ENCODE measurements around the gene PXMP4. TPM values are rescaled to one million over a fixed set of nuclear protein-coding genes. Genes with fewer than 3 reads are reported as not detected.

The PXMP4 gene
- total RNA-seq, 1 donor from 2014 or later, result 6.6 TPM

DNA sequence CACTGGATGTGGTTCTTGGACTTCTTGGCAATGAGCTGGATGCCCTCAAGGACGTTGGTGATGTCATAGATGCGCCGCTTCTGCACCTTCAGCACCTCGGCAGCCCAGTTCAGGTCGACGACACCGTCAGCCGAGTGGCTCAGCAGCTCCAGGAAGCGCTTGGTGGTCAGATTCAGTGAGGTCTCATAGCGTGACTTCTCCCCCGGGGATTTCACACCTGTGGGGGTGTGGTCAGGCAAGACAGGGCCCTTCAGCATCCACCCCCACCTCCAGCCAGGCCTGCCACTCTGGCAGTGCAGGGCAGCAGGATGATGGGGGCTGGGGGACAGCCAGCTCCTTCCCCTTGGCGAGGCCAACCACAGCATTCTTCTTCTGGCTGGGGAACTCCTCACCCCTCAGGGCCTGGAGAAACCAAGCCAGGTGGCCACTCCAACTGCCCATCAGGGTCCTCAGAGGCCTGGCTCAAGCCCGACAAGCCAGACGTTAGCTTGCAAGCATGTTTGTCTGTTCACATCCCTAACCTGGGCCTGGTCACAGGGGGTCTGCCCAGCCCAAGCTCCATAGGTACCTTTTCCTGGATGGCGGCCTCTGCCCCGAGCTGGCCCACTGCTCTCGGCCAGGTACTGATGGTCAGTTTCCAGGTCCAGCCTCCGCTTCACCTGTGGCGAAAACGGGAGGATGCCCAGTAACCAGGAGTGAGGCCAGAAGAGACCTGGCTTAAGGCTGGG, 40.2 kb downstream of the PXMP4 start:
- H3K9me3 ChIP-seq, result no peaks in the 10 kb centered on the region
- no peak overlapping the region for H3K27ac ChIP-seq
- intact Hi-C loops (cut with DNase I), result loop anchor here (10.0 kb wide), 1 partner anchor 55 kb away; the partner anchor contains the start of gene ZNF341
- peaks cover 24% of the 10 kb centered on the region for H3K4me1 ChIP-seq
- H3K36me3 ChIP-seq, result no peaks in the 10 kb centered on the region
- no peaks in the 10 kb centered on the region for H3K27me3 ChIP-seq
- no peak overlapping the region for H3K4me3 ChIP-seq
- no peak for DNase-seq (ENCODE audit: extremely low spot score in 2 of 2)
- TF ChIP-seq POLR2A (IDR thresholded peaks at IDR 0.05) (no peak), POLR2AphosphoS5 (IDR thresholded peaks at IDR 0.05; ENCODE audit: insufficient read depth in 1 of 2, low read depth in 1 of 2) (no peak)
- TF ChIP-seq, protein P1, sequence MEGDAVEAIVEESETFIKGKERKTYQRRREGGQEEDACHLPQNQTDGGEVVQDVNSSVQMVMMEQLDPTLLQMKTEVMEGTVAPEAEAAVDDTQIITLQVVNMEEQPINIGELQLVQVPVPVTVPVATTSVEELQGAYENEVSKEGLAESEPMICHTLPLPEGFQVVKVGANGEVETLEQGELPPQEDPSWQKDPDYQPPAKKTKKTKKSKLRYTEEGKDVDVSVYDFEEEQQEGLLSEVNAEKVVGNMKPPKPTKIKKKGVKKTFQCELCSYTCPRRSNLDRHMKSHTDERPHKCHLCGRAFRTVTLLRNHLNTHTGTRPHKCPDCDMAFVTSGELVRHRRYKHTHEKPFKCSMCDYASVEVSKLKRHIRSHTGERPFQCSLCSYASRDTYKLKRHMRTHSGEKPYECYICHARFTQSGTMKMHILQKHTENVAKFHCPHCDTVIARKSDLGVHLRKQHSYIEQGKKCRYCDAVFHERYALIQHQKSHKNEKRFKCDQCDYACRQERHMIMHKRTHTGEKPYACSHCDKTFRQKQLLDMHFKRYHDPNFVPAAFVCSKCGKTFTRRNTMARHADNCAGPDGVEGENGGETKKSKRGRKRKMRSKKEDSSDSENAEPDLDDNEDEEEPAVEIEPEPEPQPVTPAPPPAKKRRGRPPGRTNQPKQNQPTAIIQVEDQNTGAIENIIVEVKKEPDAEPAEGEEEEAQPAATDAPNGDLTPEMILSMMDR (IDR thresholded peaks at IDR 0.05), result no peak

DNA sequence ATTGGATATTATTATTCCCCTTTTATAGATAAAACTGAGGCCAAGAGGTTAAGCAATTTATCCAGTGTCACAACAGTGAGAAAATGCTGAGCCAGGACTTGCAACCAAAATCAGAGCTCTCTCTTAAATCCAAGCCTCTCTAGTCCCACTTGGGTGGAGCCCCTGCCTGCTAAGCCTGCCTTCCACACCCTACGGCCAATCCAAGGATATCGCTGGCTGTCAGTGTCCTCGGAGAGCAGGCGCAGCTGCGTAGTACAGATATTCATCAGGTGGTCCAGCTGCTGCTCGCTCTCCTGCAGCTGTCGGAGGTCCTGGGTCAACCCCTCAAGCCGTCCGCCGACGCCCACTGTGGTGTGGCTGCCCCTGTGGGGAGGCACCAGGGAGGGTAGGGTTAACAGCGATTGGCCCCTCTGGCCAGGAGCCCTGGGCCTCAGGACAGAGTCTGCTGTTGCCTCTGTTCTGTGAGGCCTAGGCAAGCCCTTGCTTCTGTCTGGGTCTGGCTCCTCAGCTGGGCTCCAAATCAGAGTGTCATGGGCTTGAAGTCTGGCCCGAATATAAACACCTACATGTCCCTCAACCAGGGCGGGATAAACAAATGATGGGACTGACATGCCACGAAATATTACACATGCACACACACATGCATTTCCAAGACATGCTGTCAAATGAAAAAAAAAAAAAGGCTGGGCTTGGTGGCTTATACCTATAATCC, 42.0 kb downstream of the PXMP4 start:
- DNase-seq (ENCODE audit: extremely low spot score in 2 of 2), result no peak
- intact Hi-C loops (cut with DNase I), result loop anchor here (10.0 kb wide), 1 partner anchor 57 kb away; the partner anchor contains the start of gene ZNF341
- H3K27ac ChIP-seq, result no peak overlapping the region

DNA sequence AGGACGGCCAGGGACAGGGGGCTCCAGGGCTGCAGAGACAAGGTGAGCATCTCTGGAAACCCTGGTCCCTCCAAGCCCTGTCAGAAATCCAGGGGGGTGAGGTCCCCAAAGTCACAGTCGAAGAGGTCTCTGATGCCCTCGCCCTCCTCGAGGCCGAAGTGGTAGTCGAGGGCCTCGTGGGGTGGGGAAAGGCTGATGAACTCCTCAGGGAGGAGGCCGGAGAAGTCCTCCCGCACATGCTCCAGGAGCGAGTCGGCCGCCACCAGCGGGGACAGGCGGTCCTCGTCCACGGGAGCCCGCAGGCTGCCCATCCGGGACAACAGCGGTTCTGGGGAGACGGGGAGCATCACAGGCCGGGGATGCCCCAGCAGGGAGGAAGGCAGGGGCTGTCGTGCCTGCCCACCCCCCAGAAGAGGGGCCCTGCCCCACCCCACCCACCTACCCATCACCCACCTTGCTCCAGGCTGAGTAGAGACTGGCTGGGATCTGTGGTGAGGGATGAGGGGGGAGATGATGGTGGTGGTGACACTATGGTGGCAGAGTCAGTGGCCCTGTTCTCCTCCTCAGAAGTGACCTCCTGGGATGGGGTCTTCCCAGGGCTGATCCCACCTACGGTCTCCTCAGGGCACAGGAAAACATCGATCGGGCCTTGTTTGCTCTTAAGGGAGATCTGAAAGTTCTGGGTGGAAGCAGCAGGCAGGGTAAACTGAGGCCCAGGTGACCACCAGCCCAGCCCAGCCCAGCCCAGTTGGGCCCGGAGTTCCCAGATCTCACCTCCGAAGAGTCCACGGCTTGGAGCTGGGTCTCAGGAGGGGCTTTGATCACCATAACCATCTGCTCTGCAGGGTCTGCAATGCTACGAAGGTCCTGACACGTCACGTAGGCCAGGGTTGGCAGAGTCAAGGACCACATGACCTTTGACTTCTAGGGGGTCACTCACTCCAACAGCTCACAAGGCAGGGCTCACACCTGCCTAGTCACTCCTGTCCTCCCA, 43.2 kb downstream of the PXMP4 start:
- Histone ChIP-seq H3K27me3 (no peaks in the 10 kb centered on the region), H3K27ac (peak overlapping the region; percentile 95), H3K9me3 (no peaks in the 10 kb centered on the region), H3K4me3 (no peak overlapping the region), H3K4me1 (peaks cover 40% of the 10 kb centered on the region), H3K36me3 (no peaks in the 10 kb centered on the region)
- intact Hi-C loops (cut with DNase I), result loop anchor here (10.0 kb wide), 1 partner anchor 58 kb away; the partner anchor contains the start of gene ZNF341
- TF ChIP-seq POLR2A (IDR thresholded peaks at IDR 0.05), result no peak
- TF ChIP-seq, protein P1 (IDR thresholded peaks at IDR 0.05), result no peak
- TF ChIP-seq POLR2AphosphoS5 (IDR thresholded peaks at IDR 0.05; ENCODE audit: insufficient read depth in 1 of 2, low read depth in 1 of 2), result no peak
- no peak for DNase-seq (ENCODE audit: extremely low spot score in 2 of 2)

More for the DNA sequence above, 42.0 kb downstream of the PXMP4 start:
- H3K9me3 ChIP-seq, result no peaks in the 10 kb centered on the region
- H3K36me3 ChIP-seq, result no peaks in the 10 kb centered on the region
- H3K27me3 ChIP-seq, result no peaks in the 10 kb centered on the region
- no peak overlapping the region for H3K4me3 ChIP-seq
- TF ChIP-seq POLR2AphosphoS5 (IDR thresholded peaks at IDR 0.05; ENCODE audit: insufficient read depth in 1 of 2, low read depth in 1 of 2) (peak in 1 of 2 donors; percentile 48), POLR2A (IDR thresholded peaks at IDR 0.05) (no peak)
- TF ChIP-seq, protein P1 (IDR thresholded peaks at IDR 0.05), result no peak
- H3K4me1 ChIP-seq, result peaks cover 28% of the 10 kb centered on the region

DNA sequence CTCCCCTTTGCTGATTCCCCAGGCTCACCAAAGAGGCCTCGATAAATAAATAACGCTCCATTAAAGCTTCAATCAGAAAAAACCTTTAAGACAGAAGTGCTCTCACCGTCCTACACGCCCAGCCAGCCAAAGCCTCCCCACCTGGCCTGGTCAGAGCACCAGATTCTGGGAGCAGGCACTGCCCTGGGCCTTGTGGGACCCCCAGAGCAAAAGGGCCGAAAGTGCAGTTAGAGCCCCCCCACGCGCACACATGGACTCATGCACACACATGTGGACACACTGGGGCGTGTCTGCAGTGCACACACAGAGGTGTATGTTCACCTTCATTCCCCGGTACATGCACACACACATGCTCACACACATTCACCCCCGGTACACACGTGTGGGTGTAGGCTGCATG, 44.0 kb downstream of the PXMP4 start:
- Histone ChIP-seq H3K27ac (peak overlapping the region; percentile 95), H3K27me3 (no peaks in the 10 kb centered on the region), H3K4me3 (no peak overlapping the region), H3K9me3 (no peaks in the 10 kb centered on the region), H3K4me1 (peaks cover 47% of the 10 kb centered on the region), H3K36me3 (no peaks in the 10 kb centered on the region)
- DNase-seq (ENCODE audit: extremely low spot score in 2 of 2), result no peak
- TF ChIP-seq POLR2A (IDR thresholded peaks at IDR 0.05), result no peak
- intact Hi-C loops (cut with DNase I), result loop anchor here (10.0 kb wide), 1 partner anchor 59 kb away; the partner anchor contains the start of gene ZNF341

All from vagina (tissue), 2 donors.